Liver (tissue), 9 donors: ENCODE data around the gene TNC. TPM values are rescaled to one million over a fixed set of nuclear protein-coding genes. Genes with fewer than 3 reads are reported as not detected.

ENCODE experiments used
- DNase-seq: peaks from one replicate; pipeline ENCODE4 v3.0.0-alpha.2; 2017; ENCODE audit warnings: low spot score
- H3K27ac ChIP-seq, 2 donors: one replicate each; pipeline ENCODE4 v1.7.0; 2013; ENCODE audit warnings: inconsistent platforms in 2 of 2, low read length in 2 of 2, control low read depth in 1 of 2, low read depth in 1 of 2, mild to moderate bottlenecking in 1 of 2
- H3K27me3 ChIP-seq, 4 donors: one replicate each; pipeline versions ENCODE4 v1.6.1 to v1.7.0; 2013; ENCODE audit warnings: low read length in 3 of 4, inconsistent platforms in 1 of 4, mild to moderate bottlenecking in 1 of 4, moderate library complexity in 1 of 4; ENCODE audit not compliant: control insufficient read depth in 4 of 4, insufficient read depth in 4 of 4
- H3K36me3 ChIP-seq, 4 donors: one replicate each; pipeline versions ENCODE4 v1.6.1 to v1.7.0; 2013; ENCODE audit warnings: low read length in 3 of 4, mild to moderate bottlenecking in 3 of 4, low read depth in 1 of 4, moderate library complexity in 1 of 4; ENCODE audit not compliant: control insufficient read depth in 4 of 4, insufficient read depth in 3 of 4
- H3K4me1 ChIP-seq, 4 donors: one replicate each; pipeline versions ENCODE4 v1.6.1 to v1.7.0; 2013; ENCODE audit warnings: low read length in 3 of 4, mild to moderate bottlenecking in 3 of 4, moderate library complexity in 1 of 4; ENCODE audit not compliant: control insufficient read depth in 4 of 4, insufficient read depth in 4 of 4
- H3K4me3 ChIP-seq, 3 donors: one replicate each; pipeline versions ENCODE4 v1.6.1 to v1.7.0; 2013; ENCODE audit warnings: low read length in 3 of 3, control low read depth in 1 of 3, low read depth in 1 of 3, mild to moderate bottlenecking in 1 of 3
- H3K9ac ChIP-seq, 2 donors: one replicate each; pipeline ENCODE4 v1.7.0; 2013; ENCODE audit warnings: low read length in 2 of 2, mild to moderate bottlenecking in 2 of 2, moderate library complexity in 2 of 2, control low read depth in 1 of 2, low read depth in 1 of 2
- H3K9me3 ChIP-seq, 4 donors: one replicate each; pipeline versions ENCODE4 v1.6.1 to v1.7.0; 2013; ENCODE audit warnings: low read length in 3 of 4; ENCODE audit not compliant: control insufficient read depth in 4 of 4
- EGR1 ChIP-seq, 2 donors: IDR thresholded peaks; 2 replicates each; pipeline ENCODE4 v1.6.1; 2016 to 2018; ENCODE audit warnings: antibody characterized with exemption in 2 of 2, low read depth in 2 of 2
- FOXA1 ChIP-seq: IDR thresholded peaks from 2 replicates; pipeline ENCODE4 v1.6.1; 2016; ENCODE audit warnings: antibody characterized with exemption
- FOXA2 ChIP-seq: IDR thresholded peaks from 2 replicates; pipeline ENCODE4 v1.6.1; 2016; ENCODE audit warnings: antibody characterized with exemption
- GABPA ChIP-seq, 2 donors: IDR thresholded peaks in 1 of 2; conservative IDR thresholded peaks in 1 of 2; 2 replicates each; pipeline ENCODE4 v1.6.1; 2016; ENCODE audit warnings: antibody characterized with exemption in 2 of 2, mild to moderate bottlenecking in 1 of 2, moderate library complexity in 1 of 2
- HNF4A ChIP-seq, 2 donors: conservative IDR thresholded peaks; 2 replicates each; pipeline ENCODE4 v1.6.1; 2016; ENCODE audit warnings: antibody characterized with exemption in 2 of 2, mild to moderate bottlenecking in 2 of 2
- HNF4G ChIP-seq: IDR thresholded peaks from 2 replicates; pipeline ENCODE4 v1.6.1; 2016; ENCODE audit warnings: antibody characterized with exemption
- JUND ChIP-seq, 2 donors: IDR thresholded peaks; 2 replicates each; pipeline ENCODE4 v1.6.1; 2016; ENCODE audit warnings: antibody characterized with exemption in 2 of 2
- NR2F2 ChIP-seq: IDR thresholded peaks from 2 replicates; pipeline ENCODE4 v1.6.1; 2016; ENCODE audit warnings: antibody characterized with exemption
- RAD21 ChIP-seq, 2 donors: IDR thresholded peaks; 2 replicates each; pipeline ENCODE4 v1.6.1; 2016; ENCODE audit warnings: antibody characterized with exemption in 2 of 2, mild to moderate bottlenecking in 2 of 2
- RXRA ChIP-seq, 2 donors: IDR thresholded peaks; 2 replicates each; pipeline ENCODE4 v1.6.1; 2017 to 2018; ENCODE audit warnings: antibody characterized with exemption in 2 of 2, mild to moderate bottlenecking in 1 of 2
- SP1 ChIP-seq: IDR thresholded peaks from 2 replicates; pipeline ENCODE4 v1.6.1; 2018; ENCODE audit warnings: antibody characterized with exemption, mild to moderate bottlenecking
- TAF1 ChIP-seq: conservative IDR thresholded peaks from 2 replicates; pipeline ENCODE4 v1.6.1; 2016; ENCODE audit warnings: antibody characterized with exemption, mild to moderate bottlenecking
- YY1 ChIP-seq: IDR thresholded peaks from 2 replicates; pipeline ENCODE4 v1.6.1; 2016; ENCODE audit warnings: antibody characterized with exemption, mild to moderate bottlenecking
- WGBS: extraction: QIAGEN DNeasy Blood & Tissue Kit; methylation state at CpG from one replicate; pipeline ENCODE4 v1.1.7; 2013; 5-methylcytosine and 5-hydroxymethylcytosine counted together
- polyA plus RNA-seq, 2 donors: library from polyadenylated mRNA; stranded (reverse) in 1 of 2; unstranded in 1 of 2; fragments of 200-250 nt in 1 of 2; fragments of >200 nt in 1 of 2; fragmentation: Nextera tagmentation in 1 of 2; extraction: Ambion mirVana in 1 of 2; gene quantifications; one replicate each; pipeline versions ENCODE4 v1.2.1 to v1.2.3, GENCODE V29; 2013 to 2015
- total RNA-seq, 2 donors: library from RNA; depleted of rRNA; stranded (reverse); fragments of >200 nt; gene quantifications; one replicate each; pipeline ENCODE4 v1.2.3, GENCODE V29; 2014
- TF ChIP-seq, protein P1 (sequence below): fragments of 150-350 bp; IDR thresholded peaks from 2 replicates; pipeline ENCODE4 v1.5.1; 2017; ENCODE audit warnings: improper control_type of control experiment, low read depth, low read length; ENCODE audit not compliant: missing input control
- TF ChIP-seq, protein P2 (sequence below): IDR thresholded peaks from 2 replicates; pipeline ENCODE4 v1.6.1; 2016; ENCODE audit warnings: antibody characterized with exemption
- TF ChIP-seq, protein P3 (sequence below): IDR thresholded peaks from 2 replicates; pipeline ENCODE4 v1.6.1; 2016; ENCODE audit warnings: antibody characterized with exemption
- TF ChIP-seq, protein P4 (sequence below): IDR thresholded peaks from 2 replicates; pipeline ENCODE4 v1.6.1; 2016; ENCODE audit warnings: antibody characterized with exemption, mild to moderate bottlenecking
- TF ChIP-seq, protein P5 (sequence below): IDR thresholded peaks from 2 replicates; pipeline ENCODE4 v1.6.1; 2016; ENCODE audit warnings: antibody characterized with exemption
- donor health status: healthy.
- donor health status: healthy.
- donor health status: healthy.
- donor health status: healthy.
- donor health status: healthy.

The TNC gene
- total and polyA plus RNA-seq, 4 donors: 0.19 to 6.3 (median 1.8) TPM

DNA sequence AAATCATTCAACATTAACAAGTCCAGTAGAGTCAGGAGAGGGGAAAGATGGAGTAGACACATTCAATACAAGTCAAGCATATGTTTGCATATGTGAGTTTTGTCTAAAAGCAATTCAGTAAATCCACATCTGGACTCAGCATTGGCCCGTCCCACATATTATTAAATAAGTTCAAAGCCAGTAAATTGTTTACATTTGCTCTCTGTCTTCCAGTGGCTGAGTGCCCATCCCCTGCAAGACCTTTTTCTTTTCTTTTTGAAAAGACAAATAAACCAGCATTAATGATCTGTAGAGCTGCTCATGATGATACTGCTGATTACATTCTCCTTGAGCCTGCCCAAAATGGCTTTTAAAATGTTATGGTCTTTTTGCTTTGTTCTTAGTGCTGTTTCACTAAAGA is 71.1 kb downstream of the TNC start:
- Histone ChIP-seq H3K4me3 (no peak overlapping the region), H3K9ac (no peak overlapping the region), H3K27ac (no peak overlapping the region), H3K27me3 (no peaks in the 10 kb centered on the region), H3K36me3 (no peaks in the 10 kb centered on the region), H3K4me1 (no peaks in the 10 kb centered on the region), H3K9me3 (no peaks in the 10 kb centered on the region)
- no peak for DNase-seq
- TF ChIP-seq NR2F2 (no peak), TAF1 (no peak), SP1 (no peak), RXRA (IDR thresholded peaks at IDR 0.05) (no peak), HNF4A (conservative IDR thresholded peaks at IDR 0.05) (no peak), YY1 (no peak), GABPA (IDR thresholded peaks at IDR 0.05 in 1 of 2, conservative IDR thresholded peaks at IDR 0.05 in 1 of 2) (no peak), FOXA1 (no peak), FOXA2 (no peak), HNF4G (no peak), JUND (IDR thresholded peaks at IDR 0.05) (no peak), RAD21 (IDR thresholded peaks at IDR 0.05) (no peak), EGR1 (IDR thresholded peaks at IDR 0.05; ENCODE audit: low read depth in 2 of 2) (no peak)
- TF ChIP-seq, protein P1, sequence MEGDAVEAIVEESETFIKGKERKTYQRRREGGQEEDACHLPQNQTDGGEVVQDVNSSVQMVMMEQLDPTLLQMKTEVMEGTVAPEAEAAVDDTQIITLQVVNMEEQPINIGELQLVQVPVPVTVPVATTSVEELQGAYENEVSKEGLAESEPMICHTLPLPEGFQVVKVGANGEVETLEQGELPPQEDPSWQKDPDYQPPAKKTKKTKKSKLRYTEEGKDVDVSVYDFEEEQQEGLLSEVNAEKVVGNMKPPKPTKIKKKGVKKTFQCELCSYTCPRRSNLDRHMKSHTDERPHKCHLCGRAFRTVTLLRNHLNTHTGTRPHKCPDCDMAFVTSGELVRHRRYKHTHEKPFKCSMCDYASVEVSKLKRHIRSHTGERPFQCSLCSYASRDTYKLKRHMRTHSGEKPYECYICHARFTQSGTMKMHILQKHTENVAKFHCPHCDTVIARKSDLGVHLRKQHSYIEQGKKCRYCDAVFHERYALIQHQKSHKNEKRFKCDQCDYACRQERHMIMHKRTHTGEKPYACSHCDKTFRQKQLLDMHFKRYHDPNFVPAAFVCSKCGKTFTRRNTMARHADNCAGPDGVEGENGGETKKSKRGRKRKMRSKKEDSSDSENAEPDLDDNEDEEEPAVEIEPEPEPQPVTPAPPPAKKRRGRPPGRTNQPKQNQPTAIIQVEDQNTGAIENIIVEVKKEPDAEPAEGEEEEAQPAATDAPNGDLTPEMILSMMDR: no peak
- TF ChIP-seq, protein P2, sequence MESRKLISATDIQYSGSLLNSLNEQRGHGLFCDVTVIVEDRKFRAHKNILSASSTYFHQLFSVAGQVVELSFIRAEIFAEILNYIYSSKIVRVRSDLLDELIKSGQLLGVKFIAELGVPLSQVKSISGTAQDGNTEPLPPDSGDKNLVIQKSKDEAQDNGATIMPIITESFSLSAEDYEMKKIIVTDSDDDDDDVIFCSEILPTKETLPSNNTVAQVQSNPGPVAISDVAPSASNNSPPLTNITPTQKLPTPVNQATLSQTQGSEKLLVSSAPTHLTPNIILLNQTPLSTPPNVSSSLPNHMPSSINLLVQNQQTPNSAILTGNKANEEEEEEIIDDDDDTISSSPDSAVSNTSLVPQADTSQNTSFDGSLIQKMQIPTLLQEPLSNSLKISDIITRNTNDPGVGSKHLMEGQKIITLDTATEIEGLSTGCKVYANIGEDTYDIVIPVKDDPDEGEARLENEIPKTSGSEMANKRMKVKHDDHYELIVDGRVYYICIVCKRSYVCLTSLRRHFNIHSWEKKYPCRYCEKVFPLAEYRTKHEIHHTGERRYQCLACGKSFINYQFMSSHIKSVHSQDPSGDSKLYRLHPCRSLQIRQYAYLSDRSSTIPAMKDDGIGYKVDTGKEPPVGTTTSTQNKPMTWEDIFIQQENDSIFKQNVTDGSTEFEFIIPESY: no peak
- TF ChIP-seq, protein P3, sequence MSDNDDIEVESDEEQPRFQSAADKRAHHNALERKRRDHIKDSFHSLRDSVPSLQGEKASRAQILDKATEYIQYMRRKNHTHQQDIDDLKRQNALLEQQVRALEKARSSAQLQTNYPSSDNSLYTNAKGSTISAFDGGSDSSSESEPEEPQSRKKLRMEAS: no peak
- TF ChIP-seq, protein P4, sequence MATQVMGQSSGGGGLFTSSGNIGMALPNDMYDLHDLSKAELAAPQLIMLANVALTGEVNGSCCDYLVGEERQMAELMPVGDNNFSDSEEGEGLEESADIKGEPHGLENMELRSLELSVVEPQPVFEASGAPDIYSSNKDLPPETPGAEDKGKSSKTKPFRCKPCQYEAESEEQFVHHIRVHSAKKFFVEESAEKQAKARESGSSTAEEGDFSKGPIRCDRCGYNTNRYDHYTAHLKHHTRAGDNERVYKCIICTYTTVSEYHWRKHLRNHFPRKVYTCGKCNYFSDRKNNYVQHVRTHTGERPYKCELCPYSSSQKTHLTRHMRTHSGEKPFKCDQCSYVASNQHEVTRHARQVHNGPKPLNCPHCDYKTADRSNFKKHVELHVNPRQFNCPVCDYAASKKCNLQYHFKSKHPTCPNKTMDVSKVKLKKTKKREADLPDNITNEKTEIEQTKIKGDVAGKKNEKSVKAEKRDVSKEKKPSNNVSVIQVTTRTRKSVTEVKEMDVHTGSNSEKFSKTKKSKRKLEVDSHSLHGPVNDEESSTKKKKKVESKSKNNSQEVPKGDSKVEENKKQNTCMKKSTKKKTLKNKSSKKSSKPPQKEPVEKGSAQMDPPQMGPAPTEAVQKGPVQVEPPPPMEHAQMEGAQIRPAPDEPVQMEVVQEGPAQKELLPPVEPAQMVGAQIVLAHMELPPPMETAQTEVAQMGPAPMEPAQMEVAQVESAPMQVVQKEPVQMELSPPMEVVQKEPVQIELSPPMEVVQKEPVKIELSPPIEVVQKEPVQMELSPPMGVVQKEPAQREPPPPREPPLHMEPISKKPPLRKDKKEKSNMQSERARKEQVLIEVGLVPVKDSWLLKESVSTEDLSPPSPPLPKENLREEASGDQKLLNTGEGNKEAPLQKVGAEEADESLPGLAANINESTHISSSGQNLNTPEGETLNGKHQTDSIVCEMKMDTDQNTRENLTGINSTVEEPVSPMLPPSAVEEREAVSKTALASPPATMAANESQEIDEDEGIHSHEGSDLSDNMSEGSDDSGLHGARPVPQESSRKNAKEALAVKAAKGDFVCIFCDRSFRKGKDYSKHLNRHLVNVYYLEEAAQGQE: no peak
- TF ChIP-seq, protein P5, sequence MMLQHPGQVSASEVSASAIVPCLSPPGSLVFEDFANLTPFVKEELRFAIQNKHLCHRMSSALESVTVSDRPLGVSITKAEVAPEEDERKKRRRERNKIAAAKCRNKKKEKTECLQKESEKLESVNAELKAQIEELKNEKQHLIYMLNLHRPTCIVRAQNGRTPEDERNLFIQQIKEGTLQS: no peak
- 84% methylated on average over 1 of the region's 1 CpG for WGBS
